ENCODE results near the gene ABHD12. TPM values are rescaled to one million over a fixed set of nuclear protein-coding genes. Genes with fewer than 3 reads are reported as not detected.

The ABHD12 gene
- polyA plus RNA-seq, 1 experiment = 25.0 TPM

GRCh38 chr20:25259788-25260254, 130.8 kb downstream of the ABHD12 start:
- peaks cover 11% of the 10 kb centered on the region for H3K36me3 ChIP-seq (ENCODE audit: control insufficient read depth, insufficient read depth, low read length)
- ChIA-PET CTCF (no interaction called here), POLR2A (no interaction called here)

GRCh38 chr20:25259358-25259757, 131.3 kb downstream of the ABHD12 start:
- DNase-seq (ENCODE audit: low read depth) = no peak
- TF ChIP-seq CTCF (IDR thresholded peaks at IDR 0.05; ENCODE audit: insufficient read depth, low read depth, low read length) = no peak
- no peaks in the 10 kb centered on the region for H3K27me3 ChIP-seq (ENCODE audit: control insufficient read depth, insufficient read depth, low read length)
- no peak overlapping the region for H3K4me3 ChIP-seq (ENCODE audit: low read depth, low read length)
- peaks cover 11% of the 10 kb centered on the region for H3K36me3 ChIP-seq (ENCODE audit: control insufficient read depth, insufficient read depth, low read length)
- CTCF ChIA-PET = no interaction called here
- POLR2A ChIA-PET = no interaction called here

More at GRCh38 chr20:25259788-25260254, 130.8 kb downstream of the ABHD12 start:
- Histone ChIP-seq H3K4me3 (ENCODE audit: low read depth, low read length) (no peak overlapping the region), H3K27me3 (ENCODE audit: control insufficient read depth, insufficient read depth, low read length) (no peaks in the 10 kb centered on the region)
- DNase-seq (ENCODE audit: low read depth) = no peak
- no peak for TF ChIP-seq CTCF (IDR thresholded peaks at IDR 0.05; ENCODE audit: insufficient read depth, low read depth, low read length)

- peaks cover 11% of the 10 kb centered on the region for H3K36me3 ChIP-seq (ENCODE audit: control insufficient read depth, insufficient read depth, low read length)
- ChIA-PET CTCF (interaction anchor here (1.3 kb wide), 1 partner anchor 11 kb away, joined by 3 read pairs; the partner anchor contains the start of gene PYGB), POLR2A (no interaction called here)
- no peak overlapping the region for H3K4me3 ChIP-seq (ENCODE audit: low read depth, low read length)
- no peaks in the 10 kb centered on the region for H3K27me3 ChIP-seq (ENCODE audit: control insufficient read depth, insufficient read depth, low read length)
- TF ChIP-seq CTCF (IDR thresholded peaks at IDR 0.05; ENCODE audit: insufficient read depth, low read depth, low read length) = no peak
- DNase-seq (ENCODE audit: low read depth) = no peak
These were observed 131.8 kb downstream of the ABHD12 start for GRCh38 chr20:25258828-25259227.

GRCh38 chr20:25258476-25258805, 132.2 kb downstream of the ABHD12 start:
- no peak for TF ChIP-seq CTCF (IDR thresholded peaks at IDR 0.05; ENCODE audit: insufficient read depth, low read depth, low read length)
- POLR2A ChIA-PET = no interaction called here
- no peak for DNase-seq (ENCODE audit: low read depth)
- H3K27me3 ChIP-seq (ENCODE audit: control insufficient read depth, insufficient read depth, low read length) = no peaks in the 10 kb centered on the region
- H3K4me3 ChIP-seq (ENCODE audit: low read depth, low read length) = no peak overlapping the region
- CTCF ChIA-PET = interaction anchor here (1.3 kb wide), 1 partner anchor 11 kb away, joined by 3 read pairs; the partner anchor contains the start of gene PYGB
- peaks cover 11% of the 10 kb centered on the region for H3K36me3 ChIP-seq (ENCODE audit: control insufficient read depth, insufficient read depth, low read length)

- no peak for DNase-seq (ENCODE audit: low read depth)
- H3K27me3 ChIP-seq (ENCODE audit: control insufficient read depth, insufficient read depth, low read length) = no peaks in the 10 kb centered on the region
- no peak for TF ChIP-seq CTCF (IDR thresholded peaks at IDR 0.05; ENCODE audit: insufficient read depth, low read depth, low read length)
- peaks cover 11% of the 10 kb centered on the region for H3K36me3 ChIP-seq (ENCODE audit: control insufficient read depth, insufficient read depth, low read length)
- no peak overlapping the region for H3K4me3 ChIP-seq (ENCODE audit: low read depth, low read length)
- ChIA-PET POLR2A (no interaction called here), CTCF (interaction anchor here (1.3 kb wide), 1 partner anchor 10 kb away, joined by 3 read pairs; the partner anchor contains the start of gene PYGB)
These were observed 132.7 kb downstream of the ABHD12 start for GRCh38 chr20:25257756-25258475.

Measured in BJ (cell line).